HG02610 (cell line): ENCODE results near the gene TRPV3.
"Not testable (repeated sequence)": the region's sequence is repeated elsewhere in the genome, so short reads cannot be mapped to it uniquely, and the experiment has no call there.

Experiments used
- ATAC-seq: cut with Tn5 transposase; IDR thresholded peaks from one replicate; pipeline ENCODE4 v1.9.1; 2021; ENCODE audit warnings: mild to moderate bottlenecking, moderate library complexity; ENCODE audit not compliant: unreplicated experiment

TRPV3 gene

GRCh38 chr17:3527468-3527867 lies 30.1 kb downstream of the TRPV3 start:
- no peak for ATAC-seq

GRCh38 chr17:3526971-3527370 lies 30.6 kb downstream of the TRPV3 start:
- no peak for ATAC-seq

- ATAC-seq = no peak
Measured at GRCh38 chr17:3526491-3526890, 31.1 kb downstream of the TRPV3 start.

- no peak for ATAC-seq
Measured at GRCh38 chr17:3524024-3524423, 33.6 kb downstream of the TRPV3 start.

GRCh38 chr17:3519472-3519871 lies 38.1 kb downstream of the TRPV3 start:
- not testable (repeated sequence) for ATAC-seq

GRCh38 chr17:3514873-3515272 lies 42.7 kb downstream of the TRPV3 start:
- no peak for ATAC-seq

GRCh38 chr17:3514167-3514566 lies 43.4 kb downstream of the TRPV3 start:
- ATAC-seq = not testable (repeated sequence)

GRCh38 chr17:3513305-3514035 lies 44.1 kb downstream of the TRPV3 start:
- no peak for ATAC-seq

GRCh38 chr17:3512505-3513171 lies 45.0 kb downstream of the TRPV3 start:
- no peak for ATAC-seq

GRCh38 chr17:3511852-3512504 lies 45.6 kb downstream of the TRPV3 start:
- no peak for ATAC-seq

- ATAC-seq = no peak
Measured at GRCh38 chr17:3510090-3510489, 47.5 kb downstream of the TRPV3 start.

- no peak for ATAC-seq
Measured at GRCh38 chr17:3507869-3508268, 49.7 kb downstream of the TRPV3 start.

GRCh38 chr17:3507071-3507470 lies 50.5 kb downstream of the TRPV3 start:
- ATAC-seq = no peak

GRCh38 chr17:3506054-3506453 lies 51.6 kb downstream of the TRPV3 start:
- no peak for ATAC-seq

GRCh38 chr17:3505008-3505407 lies 52.6 kb downstream of the TRPV3 start:
- no peak for ATAC-seq

- no peak for ATAC-seq
Measured at GRCh38 chr17:3503285-3503684, 54.3 kb downstream of the TRPV3 start.

GRCh38 chr17:3502466-3502865 lies 55.1 kb downstream of the TRPV3 start:
- ATAC-seq = no peak

GRCh38 chr17:3501344-3501743 lies 56.3 kb downstream of the TRPV3 start:
- ATAC-seq = no peak

- ATAC-seq = no peak
Measured at GRCh38 chr17:3497101-3497500, 60.5 kb downstream of the TRPV3 start.

GRCh38 chr17:3485481-3486068 lies 72.0 kb downstream of the TRPV3 start:
- no peak for ATAC-seq

GRCh38 chr17:3482852-3483251 lies 74.8 kb downstream of the TRPV3 start:
- ATAC-seq = no peak

GRCh38 chr17:3479988-3480387 lies 77.6 kb downstream of the TRPV3 start:
- ATAC-seq = no peak
